ENCODE results near the gene OBSCN.

GRCh38 chr1:228297242-228297641 is 89.4 kb downstream of the OBSCN start:
- no peak for TF ChIP-seq EP300 (IDR thresholded peaks at IDR 0.05)
- TF ChIP-seq CTCF (IDR thresholded peaks at IDR 0.05) = no peak
- no peak for TF ChIP-seq POLR2A (IDR thresholded peaks at IDR 0.05)
- TF ChIP-seq POLR2AphosphoS5 (IDR thresholded peaks at IDR 0.05) = no peak

Measured in suprapubic skin (tissue), 4 donors.